ENCODE measurements around the gene ZNF584. TPM values are rescaled to one million over a fixed set of nuclear protein-coding genes. Genes with fewer than 3 reads are reported as not detected.

ZNF584 gene
- total and polyA plus RNA-seq, 10 of the 15 experiments (the other 5 are each of a cell fraction or from before 2014, with no cell fraction given), result 2.0 to 10.7 (median 6.3) TPM

DNA sequence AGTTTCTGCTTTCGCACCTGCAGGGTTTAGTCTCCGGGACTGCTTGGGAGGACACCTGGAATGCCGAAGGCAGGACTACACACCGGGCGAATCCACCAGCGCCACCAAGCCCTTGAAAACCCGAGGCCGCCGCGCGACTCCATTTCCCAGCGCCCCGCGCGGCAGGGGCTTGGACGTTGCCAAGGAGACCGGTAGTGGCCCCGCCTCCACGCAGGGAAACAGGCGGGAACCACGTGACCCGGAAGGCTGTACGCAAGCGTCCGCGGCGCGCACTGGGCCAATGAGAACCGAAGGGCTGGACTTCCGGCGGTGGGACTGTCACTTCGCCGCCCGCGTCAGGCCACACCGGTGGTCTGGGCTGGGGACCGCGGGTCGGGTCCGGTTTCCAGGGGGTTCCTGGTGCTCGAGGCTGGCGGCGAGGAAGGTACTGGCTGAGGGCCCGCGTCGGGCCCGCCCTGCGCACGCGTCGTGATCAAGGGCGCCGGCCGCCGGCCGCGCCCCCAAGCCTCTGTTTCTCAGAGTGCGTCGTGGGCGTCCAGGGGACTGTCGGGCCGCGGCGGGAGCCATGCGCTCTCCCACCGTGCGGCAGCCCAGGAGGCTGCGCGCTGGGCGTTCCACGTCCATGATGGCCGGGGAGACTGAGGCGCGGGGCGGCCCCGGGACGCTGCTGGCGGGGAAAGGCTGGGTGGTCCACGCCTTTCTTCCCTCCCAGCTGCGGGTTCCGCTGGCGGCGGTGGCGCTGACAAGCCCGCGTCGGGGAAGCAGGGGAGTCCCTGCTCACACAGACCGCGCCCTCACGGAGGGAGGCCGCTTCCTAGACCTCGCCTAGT, 58.5 kb downstream of the ZNF584 start, which contains the start of gene ZNF324 (continued):
- TF ChIP-seq, protein P1, sequence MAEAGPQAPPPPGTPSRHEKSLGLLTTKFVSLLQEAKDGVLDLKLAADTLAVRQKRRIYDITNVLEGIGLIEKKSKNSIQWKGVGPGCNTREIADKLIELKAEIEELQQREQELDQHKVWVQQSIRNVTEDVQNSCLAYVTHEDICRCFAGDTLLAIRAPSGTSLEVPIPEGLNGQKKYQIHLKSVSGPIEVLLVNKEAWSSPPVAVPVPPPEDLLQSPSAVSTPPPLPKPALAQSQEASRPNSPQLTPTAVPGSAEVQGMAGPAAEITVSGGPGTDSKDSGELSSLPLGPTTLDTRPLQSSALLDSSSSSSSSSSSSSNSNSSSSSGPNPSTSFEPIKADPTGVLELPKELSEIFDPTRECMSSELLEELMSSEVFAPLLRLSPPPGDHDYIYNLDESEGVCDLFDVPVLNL (IDR thresholded peaks at IDR 0.05; ENCODE audit: low read depth, low read length), result no peak
- TF ChIP-seq ESRRA (IDR thresholded peaks at IDR 0.05; ENCODE audit: low read length) (no peak), RB1 (IDR thresholded peaks at IDR 0.05; ENCODE audit: borderline replicate concordance) (peak; percentile 89; the same call in 1 of the 2 replicates), SIN3A (IDR thresholded peaks at IDR 0.05; ENCODE audit: low read depth, low read length) (peak; percentile 73; the same call in 1 of the 2 replicates), ZZZ3 (IDR thresholded peaks at IDR 0.05; ENCODE audit: control insufficient read depth, insufficient read length, low read depth) (no peak), RAD21 (IDR thresholded peaks at IDR 0.05; ENCODE audit: insufficient read depth, low read depth, low read length) (no peak), IRF4 (IDR thresholded peaks at IDR 0.05; ENCODE audit: low read depth, low read length) (no peak), ZNF622 (IDR thresholded peaks at IDR 0.05) (no peak), CHD1 (IDR thresholded peaks at IDR 0.05; ENCODE audit: low read depth, low read length) (no peak), CHD2 (IDR thresholded peaks at IDR 0.05; ENCODE audit: borderline replicate concordance, low read depth, low read length) (peak; percentile 66; the same call in 1 of the 2 replicates), WRNIP1 (IDR thresholded peaks at IDR 0.05; ENCODE audit: borderline replicate concordance, low read depth, low read length) (no peak)
- TF ChIP-seq, protein P2, sequence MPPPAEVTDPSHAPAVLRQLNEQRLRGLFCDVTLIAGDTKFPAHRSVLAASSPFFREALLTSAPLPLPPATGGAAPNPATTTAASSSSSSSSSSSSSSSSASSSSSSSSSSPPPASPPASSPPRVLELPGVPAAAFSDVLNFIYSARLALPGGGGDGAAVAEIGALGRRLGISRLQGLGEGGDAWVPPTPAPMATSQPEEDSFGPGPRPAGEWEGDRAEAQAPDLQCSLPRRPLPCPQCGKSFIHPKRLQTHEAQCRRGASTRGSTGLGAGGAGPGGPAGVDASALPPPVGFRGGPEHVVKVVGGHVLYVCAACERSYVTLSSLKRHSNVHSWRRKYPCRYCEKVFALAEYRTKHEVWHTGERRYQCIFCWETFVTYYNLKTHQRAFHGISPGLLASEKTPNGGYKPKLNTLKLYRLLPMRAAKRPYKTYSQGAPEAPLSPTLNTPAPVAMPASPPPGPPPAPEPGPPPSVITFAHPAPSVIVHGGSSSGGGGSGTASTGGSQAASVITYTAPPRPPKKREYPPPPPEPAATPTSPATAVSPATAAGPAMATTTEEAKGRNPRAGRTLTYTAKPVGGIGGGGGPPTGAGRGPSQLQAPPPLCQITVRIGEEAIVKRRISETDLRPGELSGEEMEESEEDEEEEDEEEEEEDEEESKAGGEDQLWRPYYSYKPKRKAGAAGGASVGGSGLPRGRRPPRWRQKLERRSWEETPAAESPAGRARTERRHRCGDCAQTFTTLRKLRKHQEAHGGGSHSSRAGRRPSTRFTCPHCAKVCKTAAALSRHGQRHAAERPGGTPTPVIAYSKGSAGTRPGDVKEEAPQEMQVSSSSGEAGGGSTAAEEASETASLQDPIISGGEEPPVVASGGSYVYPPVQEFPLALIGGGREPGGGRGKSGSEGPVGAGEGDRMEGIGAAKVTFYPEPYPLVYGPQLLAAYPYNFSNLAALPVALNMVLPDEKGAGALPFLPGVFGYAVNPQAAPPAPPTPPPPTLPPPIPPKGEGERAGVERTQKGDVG (CRISPR knock-in tag; IDR thresholded peaks at IDR 0.05), result no peak
- TF ChIP-seq, protein P3, sequence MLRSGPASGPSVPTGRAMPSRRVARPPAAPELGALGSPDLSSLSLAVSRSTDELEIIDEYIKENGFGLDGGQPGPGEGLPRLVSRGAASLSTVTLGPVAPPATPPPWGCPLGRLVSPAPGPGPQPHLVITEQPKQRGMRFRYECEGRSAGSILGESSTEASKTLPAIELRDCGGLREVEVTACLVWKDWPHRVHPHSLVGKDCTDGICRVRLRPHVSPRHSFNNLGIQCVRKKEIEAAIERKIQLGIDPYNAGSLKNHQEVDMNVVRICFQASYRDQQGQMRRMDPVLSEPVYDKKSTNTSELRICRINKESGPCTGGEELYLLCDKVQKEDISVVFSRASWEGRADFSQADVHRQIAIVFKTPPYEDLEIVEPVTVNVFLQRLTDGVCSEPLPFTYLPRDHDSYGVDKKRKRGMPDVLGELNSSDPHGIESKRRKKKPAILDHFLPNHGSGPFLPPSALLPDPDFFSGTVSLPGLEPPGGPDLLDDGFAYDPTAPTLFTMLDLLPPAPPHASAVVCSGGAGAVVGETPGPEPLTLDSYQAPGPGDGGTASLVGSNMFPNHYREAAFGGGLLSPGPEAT (IDR thresholded peaks at IDR 0.05; ENCODE audit: low read depth), result no peak
- TF ChIP-seq, protein P4, sequence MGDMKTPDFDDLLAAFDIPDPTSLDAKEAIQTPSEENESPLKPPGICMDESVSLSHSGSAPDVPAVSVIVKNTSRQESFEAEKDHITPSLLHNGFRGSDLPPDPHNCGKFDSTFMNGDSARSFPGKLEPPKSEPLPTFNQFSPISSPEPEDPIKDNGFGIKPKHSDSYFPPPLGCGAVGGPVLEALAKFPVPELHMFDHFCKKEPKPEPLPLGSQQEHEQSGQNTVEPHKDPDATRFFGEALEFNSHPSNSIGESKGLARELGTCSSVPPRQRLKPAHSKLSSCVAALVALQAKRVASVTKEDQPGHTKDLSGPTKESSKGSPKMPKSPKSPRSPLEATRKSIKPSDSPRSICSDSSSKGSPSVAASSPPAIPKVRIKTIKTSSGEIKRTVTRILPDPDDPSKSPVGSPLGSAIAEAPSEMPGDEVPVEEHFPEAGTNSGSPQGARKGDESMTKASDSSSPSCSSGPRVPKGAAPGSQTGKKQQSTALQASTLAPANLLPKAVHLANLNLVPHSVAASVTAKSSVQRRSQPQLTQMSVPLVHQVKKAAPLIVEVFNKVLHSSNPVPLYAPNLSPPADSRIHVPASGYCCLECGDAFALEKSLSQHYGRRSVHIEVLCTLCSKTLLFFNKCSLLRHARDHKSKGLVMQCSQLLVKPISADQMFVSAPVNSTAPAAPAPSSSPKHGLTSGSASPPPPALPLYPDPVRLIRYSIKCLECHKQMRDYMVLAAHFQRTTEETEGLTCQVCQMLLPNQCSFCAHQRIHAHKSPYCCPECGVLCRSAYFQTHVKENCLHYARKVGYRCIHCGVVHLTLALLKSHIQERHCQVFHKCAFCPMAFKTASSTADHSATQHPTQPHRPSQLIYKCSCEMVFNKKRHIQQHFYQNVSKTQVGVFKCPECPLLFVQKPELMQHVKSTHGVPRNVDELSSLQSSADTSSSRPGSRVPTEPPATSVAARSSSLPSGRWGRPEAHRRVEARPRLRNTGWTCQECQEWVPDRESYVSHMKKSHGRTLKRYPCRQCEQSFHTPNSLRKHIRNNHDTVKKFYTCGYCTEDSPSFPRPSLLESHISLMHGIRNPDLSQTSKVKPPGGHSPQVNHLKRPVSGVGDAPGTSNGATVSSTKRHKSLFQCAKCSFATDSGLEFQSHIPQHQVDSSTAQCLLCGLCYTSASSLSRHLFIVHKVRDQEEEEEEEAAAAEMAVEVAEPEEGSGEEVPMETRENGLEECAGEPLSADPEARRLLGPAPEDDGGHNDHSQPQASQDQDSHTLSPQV (IDR thresholded peaks at IDR 0.05), result no peak
- TF ChIP-seq, protein P5, sequence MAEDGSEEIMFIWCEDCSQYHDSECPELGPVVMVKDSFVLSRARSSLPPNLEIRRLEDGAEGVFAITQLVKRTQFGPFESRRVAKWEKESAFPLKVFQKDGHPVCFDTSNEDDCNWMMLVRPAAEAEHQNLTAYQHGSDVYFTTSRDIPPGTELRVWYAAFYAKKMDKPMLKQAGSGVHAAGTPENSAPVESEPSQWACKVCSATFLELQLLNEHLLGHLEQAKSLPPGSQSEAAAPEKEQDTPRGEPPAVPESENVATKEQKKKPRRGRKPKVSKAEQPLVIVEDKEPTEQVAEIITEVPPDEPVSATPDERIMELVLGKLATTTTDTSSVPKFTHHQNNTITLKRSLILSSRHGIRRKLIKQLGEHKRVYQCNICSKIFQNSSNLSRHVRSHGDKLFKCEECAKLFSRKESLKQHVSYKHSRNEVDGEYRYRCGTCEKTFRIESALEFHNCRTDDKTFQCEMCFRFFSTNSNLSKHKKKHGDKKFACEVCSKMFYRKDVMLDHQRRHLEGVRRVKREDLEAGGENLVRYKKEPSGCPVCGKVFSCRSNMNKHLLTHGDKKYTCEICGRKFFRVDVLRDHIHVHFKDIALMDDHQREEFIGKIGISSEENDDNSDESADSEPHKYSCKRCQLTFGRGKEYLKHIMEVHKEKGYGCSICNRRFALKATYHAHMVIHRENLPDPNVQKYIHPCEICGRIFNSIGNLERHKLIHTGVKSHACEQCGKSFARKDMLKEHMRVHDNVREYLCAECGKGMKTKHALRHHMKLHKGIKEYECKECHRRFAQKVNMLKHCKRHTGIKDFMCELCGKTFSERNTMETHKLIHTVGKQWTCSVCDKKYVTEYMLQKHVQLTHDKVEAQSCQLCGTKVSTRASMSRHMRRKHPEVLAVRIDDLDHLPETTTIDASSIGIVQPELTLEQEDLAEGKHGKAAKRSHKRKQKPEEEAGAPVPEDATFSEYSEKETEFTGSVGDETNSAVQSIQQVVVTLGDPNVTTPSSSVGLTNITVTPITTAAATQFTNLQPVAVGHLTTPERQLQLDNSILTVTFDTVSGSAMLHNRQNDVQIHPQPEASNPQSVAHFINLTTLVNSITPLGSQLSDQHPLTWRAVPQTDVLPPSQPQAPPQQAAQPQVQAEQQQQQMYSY (CRISPR knock-in tag; IDR thresholded peaks at IDR 0.05), result no peak
